Aorta (tissue), 5 donors: Measurements from ENCODE around the gene SATB2. TPM values are rescaled to one million over a fixed set of nuclear protein-coding genes. Genes with fewer than 3 reads are reported as not detected.
A peak's percentile ranks its signal among the peaks of the same experiment; 100 is the strongest.

Source experiments
- ATAC-seq: fragments of 200-7000 bp; cut with Tn5 transposase; one replicate; pipeline ENCODE4 v1.9.1; 2022; ENCODE audit warnings: moderate library complexity; ENCODE audit not compliant: low FRiP score
- DNase-seq, 2 donors: peaks; one replicate each; pipeline ENCODE4 v3.0.0-alpha.2; 2020
- H3K27ac ChIP-seq, 2 donors: one replicate each; pipeline ENCODE4 v1.5.1; 2013; ENCODE audit warnings: low read length in 2 of 2, mild to moderate bottlenecking in 2 of 2, moderate library complexity in 2 of 2, control low read depth in 1 of 2, inconsistent platforms in 1 of 2, low read depth in 1 of 2
- H3K27me3 ChIP-seq, 2 donors: one replicate each; pipeline ENCODE4 v1.6.1; 2013; ENCODE audit warnings: control low read depth in 1 of 2, low read length in 1 of 2, mild to moderate bottlenecking in 1 of 2, moderate library complexity in 1 of 2; ENCODE audit not compliant: insufficient read depth in 2 of 2, control insufficient read depth in 1 of 2
- H3K36me3 ChIP-seq, 2 donors: one replicate each; pipeline ENCODE4 v1.6.1; 2013; ENCODE audit warnings: control low read depth in 1 of 2, low read length in 1 of 2, mild to moderate bottlenecking in 1 of 2; ENCODE audit not compliant: insufficient read depth in 2 of 2, control insufficient read depth in 1 of 2
- H3K4me1 ChIP-seq, 2 donors: one replicate each; pipeline ENCODE4 v1.6.1; 2013; ENCODE audit warnings: low read length in 2 of 2, control low read depth in 1 of 2, mild to moderate bottlenecking in 1 of 2, moderate library complexity in 1 of 2; ENCODE audit not compliant: insufficient read depth in 2 of 2, control insufficient read depth in 1 of 2
- H3K4me3 ChIP-seq, 2 donors: one replicate each; pipeline ENCODE4 v1.5.1; 2013; ENCODE audit warnings: low read length in 2 of 2, control low read depth in 1 of 2, mild to moderate bottlenecking in 1 of 2
- H3K9me3 ChIP-seq: one replicate; pipeline ENCODE4 v1.6.1; 2013; ENCODE audit warnings: mild to moderate bottlenecking, low read length; ENCODE audit not compliant: control insufficient read depth
- WGBS, 2 donors: extraction: QIAGEN DNeasy Blood & Tissue Kit; methylation state at CpG; one replicate each; pipeline ENCODE4 v1.1.7; 2013; 5-methylcytosine and 5-hydroxymethylcytosine counted together
- intact Hi-C, 2 donors: fragments of 100-400 bp; cut with DNase I; formaldehyde crosslinking; loops; one replicate each; pipeline versions ENCODE4 v1.14.2 to v1.15.0; 2022
- long read RNA-seq, 2 donors: library from polyadenylated mRNA; unstranded; transcript quantifications; one replicate each; pipeline ENCODE4 v2.0.0, GENCODE V29; 2020 to 2021
- polyA plus RNA-seq, 2 donors: library from polyadenylated mRNA; stranded (reverse); fragments of 200-250 nt; gene quantifications; one replicate each; pipeline ENCODE4 v1.2.3, GENCODE V29; 2013
- total RNA-seq, 2 donors: library from RNA; stranded (reverse); fragmentation: NEBNext Ultra II Directional; extraction: Animal tissue kit (Norgen Biotek cat#: 25700); gene quantifications; one replicate each; pipeline ENCODE4 v1.2.1, GENCODE V29; 2021
- donor health status: healthy with polysubstance abuse.
- donor health status: Bipolar disorder and iron deficiency.
- donor health status: DM: no; HTN: no; CAD: no.
- donor health status: DM: no; HTN: no; CAD: no.
- donor health status: DM: yes; HTN: yes; CAD: no.

Gene SATB2
- total RNA-seq (10 to 100 TPM in 1 of 2 donors, 1 to 10 TPM in 1; 9.9 to 14.5 TPM), polyA plus RNA-seq (1 to 10 TPM; 1.3 to 1.9 TPM)
- long read RNA-seq, donor 1, partial matches to known transcripts: 1 of 4 reads
- long read RNA-seq, donor 1, other reads (novel, unspliced or antisense): 3 of 4 reads
- long read RNA-seq, donor 2, partial matches to known transcripts: 2 of 6 reads
- long read RNA-seq, donor 2, other reads (novel, unspliced or antisense): 4 of 6 reads

DNA sequence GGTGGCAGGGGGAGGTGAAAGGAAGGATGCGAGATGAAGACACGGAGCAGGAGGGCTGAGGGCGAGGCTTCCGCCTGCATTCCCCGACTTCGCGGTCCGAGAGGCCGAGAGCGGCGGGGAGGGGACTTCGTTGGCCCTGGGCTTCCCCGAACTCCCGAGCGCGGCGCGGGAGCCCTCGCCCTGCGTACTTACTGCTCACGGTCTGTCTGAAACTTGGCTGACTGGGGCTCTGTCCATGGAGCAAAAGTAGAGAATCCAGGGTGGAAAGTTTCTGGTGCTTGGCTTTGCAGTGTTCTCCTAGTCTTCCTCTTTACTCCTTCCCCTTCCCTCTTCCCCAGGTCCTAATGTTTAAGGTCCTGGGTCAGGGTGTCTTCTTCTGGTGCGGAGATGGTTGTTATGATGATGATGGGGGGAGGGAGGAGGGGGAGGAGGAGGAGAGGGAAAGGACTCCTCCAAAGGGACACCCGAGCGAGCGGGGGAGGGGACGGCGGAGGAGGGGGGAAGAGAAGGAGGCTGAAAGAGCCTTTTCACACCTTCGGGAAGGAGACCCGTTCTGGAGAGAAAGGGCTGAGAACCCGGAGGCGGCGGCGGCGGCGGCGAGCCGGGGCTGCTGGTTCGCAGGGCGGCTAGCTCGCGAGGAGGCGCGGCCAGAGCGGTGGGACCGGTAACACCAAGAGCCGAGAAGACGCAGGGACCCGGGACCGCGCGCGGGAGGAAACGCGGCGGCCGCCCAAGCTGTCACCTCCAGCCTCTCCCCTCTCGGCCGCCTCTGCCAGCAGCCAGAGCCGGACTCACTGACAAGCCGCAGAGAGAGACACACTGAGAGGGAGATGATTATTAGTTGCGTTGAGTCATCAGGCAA lies at the start of gene SATB2:
Gene SATB2 (minus strand): TSS at position 793 of the 862 bp plus-strand sequence. CDS start 1,902 bp downstream, outside the sequence.
- 0 to 1% methylated on average over 56 to 61 of the region's 61 CpGs for WGBS, 2 donors
- Histone ChIP-seq H3K4me3 (peak within 1 kb of the TSS; percentile 50 to 75), H3K36me3 (no peaks in the 10 kb centered on the region), H3K27me3 (no peaks in the 10 kb centered on the region), H3K9me3 (no peaks in the 10 kb centered on the region), H3K4me1 (no peaks in the 10 kb centered on the region), H3K27ac (peak within 1 kb of the TSS in 1 of 2 donors; percentile 15)
- intact Hi-C loops: loop anchor here (2.0 to 10.0 kb wide), 4 partner anchors 153 to 800 kb away; no protein-coding TSS in a partner anchor
- DNase-seq: peak; percentile 53 to 84
- no peak for ATAC-seq

- Histone ChIP-seq H3K9me3 (no peaks in the 10 kb centered on the region), H3K4me3 (no peak overlapping the region), H3K4me1 (no peaks in the 10 kb centered on the region), H3K27me3 (peaks cover 0 to 1% of the 10 kb centered on the region in 2 donors), H3K36me3 (no peaks in the 10 kb centered on the region), H3K27ac (no peak overlapping the region)
- ATAC-seq (no peak), DNase-seq (no peak)
- intact Hi-C loops: no loop called here
- WGBS, 2 donors: 45 to 52% methylated on average over 2 of the region's 2 CpGs
Observed at GRCh38 chr2:199505755-199506403, 48.1 kb upstream of the SATB2 start.

GRCh38 chr2:199503148-199503547 lies 45.4 kb upstream of the SATB2 start:
- Histone ChIP-seq H3K4me1 (no peaks in the 10 kb centered on the region), H3K4me3 (no peak overlapping the region), H3K27ac (no peak overlapping the region), H3K9me3 (no peaks in the 10 kb centered on the region), H3K27me3 (peaks cover 0 to 1% of the 10 kb centered on the region in 2 donors), H3K36me3 (no peaks in the 10 kb centered on the region)
- ATAC-seq (no peak), DNase-seq (no peak)
- intact Hi-C loops: no loop called here

GRCh38 chr2:199499005-199499404 lies 41.3 kb upstream of the SATB2 start:
- H3K4me3 ChIP-seq: no peak overlapping the region
- intact Hi-C loops: no loop called here
- H3K27ac ChIP-seq: no peak overlapping the region
- ATAC-seq (no peak), DNase-seq (no peak)
- no peaks in the 10 kb centered on the region for H3K4me1 ChIP-seq
- WGBS, 2 donors: 77 to 84% methylated on average over 3 of the region's 3 CpGs
- no peaks in the 10 kb centered on the region for H3K27me3 ChIP-seq
- no peaks in the 10 kb centered on the region for H3K9me3 ChIP-seq
- no peaks in the 10 kb centered on the region for H3K36me3 ChIP-seq

GRCh38 chr2:199495147-199495546 lies 37.4 kb upstream of the SATB2 start:
- no peak overlapping the region for H3K4me3 ChIP-seq
- WGBS, 2 donors: 29 to 31% methylated on average over 4 of the region's 4 CpGs
- intact Hi-C loops: no loop called here

DNA sequence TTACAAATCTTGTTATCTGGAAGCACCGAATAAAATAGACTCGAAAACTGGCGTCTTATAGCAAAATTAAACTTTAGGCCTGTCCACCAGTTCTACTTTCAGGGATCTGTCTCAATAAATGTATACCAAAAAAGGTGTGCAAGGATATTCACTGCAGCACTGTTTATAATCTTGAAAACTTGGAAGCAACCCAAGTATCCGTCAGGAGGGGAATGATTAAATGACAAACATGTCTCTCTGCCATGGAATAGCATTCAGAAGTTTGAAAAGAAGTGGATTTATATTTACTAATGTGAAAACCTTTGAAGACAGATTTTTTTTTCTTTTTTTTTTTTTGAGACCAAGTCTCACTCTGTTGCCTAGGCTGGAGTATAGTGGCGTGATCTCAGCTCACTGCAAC lies 32.3 kb upstream of the SATB2 start:
- H3K36me3 ChIP-seq: no peaks in the 10 kb centered on the region
- no peaks in the 10 kb centered on the region for H3K9me3 ChIP-seq
- H3K4me3 ChIP-seq: no peak overlapping the region
- no peak for DNase-seq
- ATAC-seq: no peak
- no peaks in the 10 kb centered on the region for H3K4me1 ChIP-seq
- intact Hi-C loops: loop anchor here in 1 of 2 donors (5.0 kb wide), 1 partner anchor 1113 kb away; no protein-coding TSS in a partner anchor
- WGBS, 2 donors: 77 to 81% methylated on average over 5 of the region's 5 CpGs
- H3K27me3 ChIP-seq: peaks cover 0 to 2% of the 10 kb centered on the region in 2 donors
- H3K27ac ChIP-seq: no peak overlapping the region

More at GRCh38 chr2:199495147-199495546, 37.4 kb upstream of the SATB2 start:
- DNase-seq: no peak
- Histone ChIP-seq H3K36me3 (no peaks in the 10 kb centered on the region), H3K4me1 (no peaks in the 10 kb centered on the region), H3K27me3 (peaks cover 0 to 2% of the 10 kb centered on the region in 2 donors), H3K27ac (no peak overlapping the region), H3K9me3 (no peaks in the 10 kb centered on the region)
- ATAC-seq: no peak

- intact Hi-C loops: loop anchor here (5.0 to 10.0 kb wide), 2 partner anchors 1114 to 1177 kb away; no protein-coding TSS in a partner anchor
- no peak for DNase-seq
- peak; percentile 53 for ATAC-seq
Observed at GRCh38 chr2:199488772-199489400, 31.1 kb upstream of the SATB2 start.

GRCh38 chr2:199485732-199486335 lies 28.1 kb upstream of the SATB2 start:
- Histone ChIP-seq H3K36me3 (no peaks in the 10 kb centered on the region), H3K9me3 (no peaks in the 10 kb centered on the region), H3K4me3 (no peak overlapping the region), H3K27me3 (no peaks in the 10 kb centered on the region), H3K4me1 (no peaks in the 10 kb centered on the region), H3K27ac (no peak overlapping the region)
- ATAC-seq (peak; percentile 64), DNase-seq (peak in 1 of 2 donors; percentile 81)
- WGBS, 2 donors: 12% methylated on average over 5 of the region's 5 CpGs
- intact Hi-C loops: loop anchor here (5.0 to 10.0 kb wide), 2 partner anchors 1111 to 1174 kb away; no protein-coding TSS in a partner anchor

More at GRCh38 chr2:199488772-199489400, 31.1 kb upstream of the SATB2 start:
- H3K27ac ChIP-seq: no peak overlapping the region
- WGBS, 2 donors: 42 to 49% methylated on average over 6 of the region's 6 CpGs
- no peaks in the 10 kb centered on the region for H3K4me1 ChIP-seq
- no peak overlapping the region for H3K4me3 ChIP-seq
- peaks cover 0 to 2% of the 10 kb centered on the region in 2 donors for H3K27me3 ChIP-seq
- no peaks in the 10 kb centered on the region for H3K9me3 ChIP-seq
- no peaks in the 10 kb centered on the region for H3K36me3 ChIP-seq
